Stimulated activated CD8-positive, alpha-beta memory T cell treated with anti-CD3 and anti-CD28 coated beads, Interleukin-7, amount 100 ng/mL, for 48 hours (primary cell): ENCODE data around the gene DHFR2.

Experiments
- DNase-seq, 2 donors: peaks; one replicate each; pipeline ENCODE4 v3.0.0-alpha.2; 2020; ENCODE audit warnings: low read depth in 1 of 2; ENCODE audit errors: extremely low read depth in 1 of 2

The DHFR2 gene

DNA sequence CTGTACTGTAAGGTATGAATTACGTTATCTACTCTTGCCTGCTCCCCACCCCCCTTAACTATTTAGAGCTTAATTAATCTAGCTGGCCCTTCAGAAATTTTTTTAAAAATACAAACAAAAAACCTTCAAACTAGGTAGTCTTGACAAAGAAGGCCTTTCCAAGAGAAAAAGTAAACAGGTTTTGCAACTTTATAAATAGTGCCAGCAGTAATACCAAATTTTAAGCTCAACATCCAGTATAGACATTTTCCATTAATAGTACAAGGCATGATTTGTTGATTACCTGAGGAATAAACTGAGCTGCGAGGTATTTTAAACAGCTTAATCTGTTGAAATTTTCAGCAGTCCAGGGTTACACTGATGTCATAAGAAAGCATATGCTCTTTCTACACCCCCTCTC is 54.5 kb downstream of the DHFR2 start:
- no peak for DNase-seq
